GM21526 (cell line): ENCODE results near the gene SPDEF.

Experiments
- ATAC-seq: cut with Tn5 transposase; IDR thresholded peaks from one replicate; pipeline ENCODE4 v1.9.1; 2021; ENCODE audit warnings: moderate library complexity; ENCODE audit not compliant: unreplicated experiment, low FRiP score

The SPDEF gene

DNA sequence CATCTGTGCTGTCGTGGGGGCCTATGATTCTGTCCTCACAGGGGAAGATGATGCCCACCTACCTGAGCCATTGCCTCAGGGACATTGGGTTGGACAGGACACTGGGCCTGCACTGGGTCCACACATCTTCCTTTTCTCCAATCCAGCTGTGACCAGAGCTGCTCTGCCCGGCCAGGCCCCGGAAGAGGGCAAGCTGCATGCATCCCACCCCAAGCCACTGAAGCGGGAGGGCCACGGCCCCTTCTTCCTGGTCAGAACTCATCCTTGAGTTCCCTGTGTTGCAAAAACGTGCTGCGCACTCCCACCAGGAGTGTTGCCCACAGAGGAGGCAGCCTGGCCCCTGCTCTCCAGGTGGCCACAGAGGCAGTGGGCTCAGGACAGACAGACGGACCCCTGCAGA, 38.2 kb downstream of the SPDEF start:
- ATAC-seq, result no peak

GRCh38 chr6:34517461-34517881, 38.7 kb downstream of the SPDEF start:
- ATAC-seq, result no peak

- ATAC-seq, result no peak
Observed at GRCh38 chr6:34516391-34517324, 39.5 kb downstream of the SPDEF start.

DNA sequence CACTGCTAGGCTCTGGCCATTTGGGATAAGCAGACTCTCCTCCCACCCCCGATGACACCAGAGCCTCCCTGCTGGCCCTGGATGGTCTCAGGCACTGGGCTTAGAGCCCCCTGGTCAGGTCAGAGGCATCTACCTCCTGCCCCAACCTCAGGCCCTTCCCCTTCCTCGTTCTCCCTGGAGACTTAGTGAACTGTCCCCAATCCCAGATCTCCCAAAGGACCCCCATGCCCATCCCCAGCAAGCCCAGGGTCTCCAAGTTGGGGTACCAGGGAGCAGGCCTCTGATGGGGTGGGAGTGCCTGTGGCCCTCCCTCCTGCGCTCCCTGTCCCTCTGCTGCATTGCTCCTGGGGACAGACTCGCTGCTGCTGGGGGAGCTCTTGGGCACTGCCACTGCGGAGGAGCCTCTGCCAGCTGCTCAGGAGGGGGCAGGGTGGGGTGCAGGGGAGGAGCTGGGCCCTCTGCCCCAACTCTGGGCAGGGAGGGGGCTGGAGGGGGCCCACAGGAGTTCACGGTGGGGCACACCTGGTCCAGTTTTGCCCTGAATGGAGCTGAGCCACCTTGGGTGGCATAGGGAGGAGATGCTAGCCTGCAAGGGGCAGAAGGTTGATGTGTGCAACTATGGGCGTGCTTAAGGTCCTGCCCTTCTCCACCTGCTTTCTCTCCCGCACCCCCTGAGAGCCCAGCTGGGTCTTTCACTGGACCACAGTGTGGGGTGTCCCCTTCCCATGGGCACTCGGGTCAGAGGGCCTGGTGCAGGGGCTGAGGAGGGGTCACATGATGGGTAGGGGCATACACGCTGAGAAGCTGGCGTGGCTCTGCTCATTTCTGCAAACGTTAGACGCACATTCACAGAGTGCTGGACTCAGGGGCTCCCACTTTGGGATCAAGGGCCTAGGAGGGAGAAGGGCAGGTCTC, 40.4 kb downstream of the SPDEF start:
- ATAC-seq, result no peak

DNA sequence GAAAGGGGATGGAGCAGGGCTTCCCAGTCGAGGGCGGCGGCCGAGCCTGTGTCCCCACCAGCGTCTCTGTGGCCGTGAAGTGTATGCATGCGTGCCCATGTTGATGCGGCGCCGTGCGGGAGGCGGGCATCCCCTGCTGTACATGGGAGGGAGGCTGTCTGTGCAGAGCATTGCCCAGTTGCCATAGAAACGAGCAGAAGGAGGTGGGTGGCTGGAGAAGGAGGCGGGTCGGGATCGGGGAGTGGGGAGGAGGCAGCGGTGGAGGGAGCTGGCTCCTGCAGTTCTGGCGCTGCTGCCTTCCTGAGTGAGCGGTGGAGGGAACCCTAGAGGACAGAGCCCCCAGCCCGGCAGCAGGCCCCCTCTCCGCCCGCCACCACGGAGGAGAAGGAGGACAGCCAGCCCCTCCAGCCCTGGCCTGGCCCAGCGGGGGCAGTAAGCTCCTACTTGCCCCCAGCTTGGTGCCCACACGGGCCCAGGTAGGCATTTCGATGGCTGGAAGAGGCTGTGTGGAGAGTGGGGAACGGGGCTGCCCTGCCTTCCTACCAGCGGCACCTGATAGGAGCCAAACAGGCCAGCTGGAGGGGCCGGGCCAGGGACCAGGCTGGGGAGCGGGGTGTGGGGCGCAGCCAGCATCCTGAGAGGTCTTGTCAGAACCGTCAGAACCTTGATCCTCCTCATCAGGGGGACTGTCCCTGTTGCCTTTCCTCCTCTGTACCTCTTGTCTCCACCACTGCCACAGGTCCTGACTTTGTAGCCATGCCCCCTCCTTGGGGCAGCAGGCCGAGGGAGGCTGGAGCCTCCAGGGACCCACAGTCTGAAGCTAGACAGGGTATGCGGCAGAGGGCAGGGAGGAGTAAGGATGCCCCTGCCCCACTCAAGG, 41.3 kb downstream of the SPDEF start:
- no peak for ATAC-seq

- ATAC-seq, result no peak
Observed at GRCh38 chr6:34514112-34514511, 42.0 kb downstream of the SPDEF start.

DNA sequence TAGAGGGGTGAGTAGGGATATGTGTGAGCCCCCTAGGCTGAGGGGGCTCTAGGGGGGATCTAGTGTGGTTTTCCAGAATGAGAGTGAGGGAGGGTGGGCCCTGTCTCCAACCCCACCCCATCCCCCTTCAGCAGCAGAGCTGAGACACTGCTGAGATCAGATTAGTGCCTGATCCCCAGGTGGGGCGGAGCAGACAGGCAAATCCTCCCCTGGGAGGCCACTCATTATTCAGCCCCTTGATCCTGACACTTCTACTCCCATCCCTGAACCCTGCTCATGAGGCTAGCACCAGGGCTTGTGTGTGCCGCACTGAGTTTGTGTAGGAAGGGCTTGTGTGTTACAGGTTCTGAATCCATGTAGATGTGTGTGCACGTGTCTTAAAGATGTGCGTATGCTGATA, 42.5 kb downstream of the SPDEF start:
- ATAC-seq, result no peak

DNA sequence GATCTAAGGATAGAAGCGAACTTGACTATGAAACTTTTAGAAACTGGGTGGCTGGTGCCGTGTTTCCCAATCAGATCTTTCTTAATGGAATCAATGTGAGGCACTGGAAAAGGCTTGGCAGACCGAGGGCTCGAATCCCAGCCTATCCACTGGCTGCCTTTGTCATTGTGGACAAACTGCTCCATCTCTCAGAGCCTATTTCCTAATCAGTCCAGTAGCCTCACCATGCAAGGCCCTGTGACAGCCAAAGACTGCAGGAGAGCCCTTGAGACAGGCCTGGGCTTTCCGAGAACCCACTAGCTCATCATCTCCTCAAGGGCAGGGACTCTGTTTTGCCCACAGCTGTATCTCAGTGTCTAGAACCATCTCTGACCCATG, 43.4 kb downstream of the SPDEF start:
- no peak for ATAC-seq

DNA sequence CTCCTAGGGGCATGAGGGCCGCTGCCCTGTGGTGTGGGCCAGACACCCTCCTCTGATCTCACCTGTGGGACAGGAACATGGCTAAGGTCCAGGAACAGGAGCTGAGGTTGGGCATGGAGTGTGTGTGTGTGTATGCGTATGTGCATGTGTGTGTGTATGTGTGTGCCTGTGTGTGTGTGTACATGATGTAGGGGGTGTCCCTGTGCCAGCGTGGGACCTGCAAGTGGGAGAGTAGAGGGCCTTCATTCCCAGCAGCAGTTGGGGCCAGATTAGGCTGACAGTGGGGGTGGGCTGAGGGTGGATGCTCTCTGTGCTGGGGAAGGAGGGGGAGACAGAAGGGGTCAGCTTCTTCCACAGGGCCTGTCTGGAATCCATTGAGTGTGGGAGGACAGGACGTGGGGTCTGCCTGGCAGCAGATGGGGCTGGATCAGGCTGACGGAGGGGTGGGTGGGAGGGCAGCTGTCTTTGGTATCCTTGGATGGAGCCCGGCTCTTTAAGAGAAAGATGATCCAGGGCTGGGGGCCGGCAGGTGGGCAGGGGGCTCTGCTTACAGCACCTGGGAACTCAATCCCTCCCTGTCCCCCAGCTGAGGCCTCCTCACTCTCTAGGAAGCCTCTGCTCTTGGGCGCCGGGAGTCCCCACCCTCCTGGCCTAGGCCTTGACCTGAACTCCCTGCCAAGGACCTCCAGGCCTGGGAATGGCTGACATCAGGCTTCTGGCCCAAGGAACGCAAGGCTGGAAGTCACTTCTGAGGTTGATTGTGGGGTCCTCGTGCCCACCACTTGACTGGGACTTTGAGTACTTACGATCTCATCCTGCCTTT, 44.0 kb downstream of the SPDEF start:
- no peak for ATAC-seq

DNA sequence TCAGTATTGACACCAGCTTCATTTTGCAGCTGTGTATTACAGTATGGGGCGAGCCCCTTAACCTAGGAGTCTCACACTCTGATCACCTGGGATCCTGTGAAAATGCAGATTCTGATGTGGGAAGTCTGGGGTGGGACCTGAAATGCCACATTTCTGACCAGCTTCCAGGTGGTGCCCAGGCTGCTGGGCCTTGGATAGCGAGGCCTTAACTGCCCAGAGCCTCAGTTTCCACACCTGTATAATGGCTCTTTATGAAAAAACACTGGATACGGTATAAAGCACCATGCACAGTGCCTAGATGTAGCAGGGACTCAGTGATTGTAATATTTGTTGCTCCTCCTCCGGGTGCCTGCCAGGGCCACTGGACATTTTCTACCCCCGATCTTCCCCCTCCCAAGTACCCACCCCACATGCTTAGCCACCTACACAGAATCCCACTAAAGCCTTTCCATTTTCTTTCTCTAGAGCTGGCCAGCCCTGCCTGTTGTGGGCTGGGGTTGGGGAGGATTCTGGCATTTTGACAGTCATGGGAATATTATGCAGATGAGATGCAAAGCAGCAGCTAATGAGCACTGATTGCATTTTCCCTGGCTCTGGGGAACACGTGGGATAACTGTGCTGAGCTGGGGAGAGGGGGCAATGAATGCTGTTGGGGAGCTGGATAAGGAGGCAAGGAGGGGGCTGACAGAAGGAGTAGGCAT, 44.8 kb downstream of the SPDEF start:
- no peak for ATAC-seq

DNA sequence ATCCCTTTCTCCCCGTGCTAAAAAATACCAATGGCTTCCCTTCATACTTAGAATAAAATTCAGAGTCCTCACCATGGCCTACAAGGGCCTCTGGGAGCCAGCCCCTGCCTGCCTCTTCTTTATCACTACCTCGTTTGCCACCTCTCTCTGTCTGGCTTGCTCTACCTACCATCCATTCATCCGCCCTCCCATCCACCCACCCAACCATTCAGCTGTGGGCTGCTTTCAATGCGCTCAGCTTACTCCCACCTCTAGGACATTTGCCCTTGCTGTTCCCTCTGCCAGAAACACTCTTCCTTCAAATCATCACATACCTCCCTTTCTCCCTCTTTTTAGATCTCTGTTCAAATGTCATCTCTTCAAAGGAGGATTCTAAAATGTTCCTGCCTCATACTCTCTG, 45.8 kb downstream of the SPDEF start:
- no peak for ATAC-seq

GRCh38 chr6:34509782-34510181, 46.3 kb downstream of the SPDEF start:
- no peak for ATAC-seq

- ATAC-seq, result no peak
Observed at GRCh38 chr6:34508425-34508824, 47.7 kb downstream of the SPDEF start.

DNA sequence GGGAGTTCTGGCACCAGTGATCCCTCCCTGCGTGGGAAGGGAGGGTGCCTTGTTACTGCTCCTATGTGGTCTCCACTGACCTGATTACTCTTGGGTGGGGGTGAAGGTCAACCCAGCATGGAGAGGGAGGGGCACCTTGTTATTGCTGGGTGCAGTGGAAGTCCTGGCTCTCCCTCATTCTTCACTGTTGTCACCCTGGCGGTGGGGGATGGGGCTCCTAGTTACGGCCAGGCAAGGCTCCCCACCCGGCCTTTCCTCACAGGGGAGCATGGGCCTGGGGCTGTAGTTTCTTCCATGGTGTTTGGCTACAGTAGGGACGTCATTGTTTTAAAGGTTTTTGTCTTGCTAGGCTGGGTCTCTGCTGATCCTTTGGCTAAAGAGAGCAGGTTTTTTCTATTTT, 49.4 kb downstream of the SPDEF start:
- no peak for ATAC-seq

DNA sequence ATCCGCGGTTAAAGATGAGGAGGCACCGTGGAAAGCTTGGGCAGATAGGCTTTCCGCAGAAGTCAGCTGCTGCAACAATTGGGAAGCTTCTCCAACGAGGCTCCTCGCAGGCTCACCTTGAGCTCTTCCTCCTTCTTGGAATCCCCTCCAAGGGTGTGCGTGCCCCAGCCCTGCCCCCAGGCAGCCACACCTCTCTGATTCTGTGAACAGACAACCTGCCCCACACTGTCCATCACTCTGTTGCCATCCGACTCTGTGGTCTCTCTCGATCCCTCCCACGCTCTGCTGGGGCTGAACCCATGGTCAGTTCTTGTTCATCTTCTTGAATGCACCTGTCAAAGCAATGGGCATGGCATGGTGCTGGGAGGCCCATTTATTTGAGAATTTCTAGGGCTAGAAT, 58.7 kb downstream of the SPDEF start:
- no peak for ATAC-seq

DNA sequence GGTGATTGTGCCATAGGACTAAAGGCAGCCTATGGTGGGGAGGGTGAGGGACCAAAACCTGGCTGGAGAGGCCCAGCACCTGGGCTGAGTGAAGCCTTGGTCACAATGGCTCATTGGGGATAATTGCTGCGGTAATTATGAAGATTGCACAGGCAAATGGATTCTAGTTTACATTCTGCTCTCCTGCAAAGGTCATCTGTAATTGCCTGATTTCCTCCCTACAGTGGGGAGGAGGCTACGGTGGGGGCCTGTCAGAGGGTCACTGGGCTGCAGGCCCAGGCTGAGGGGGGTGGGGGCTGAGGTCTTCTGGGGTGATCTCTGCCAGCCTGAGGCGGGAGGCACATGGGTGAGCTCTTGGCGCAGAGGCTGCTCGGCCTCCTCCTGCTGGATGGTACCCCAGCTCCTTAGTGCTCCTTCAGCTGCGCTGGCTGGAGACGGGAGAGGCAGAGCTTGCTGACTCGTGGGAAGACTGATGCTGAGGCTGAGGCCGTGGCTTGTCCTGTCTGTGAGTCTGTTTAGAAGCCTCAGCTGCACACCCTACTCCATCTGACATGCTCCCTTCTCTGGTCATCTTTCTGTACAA, 59.9 kb downstream of the SPDEF start:
- ATAC-seq, result no peak

DNA sequence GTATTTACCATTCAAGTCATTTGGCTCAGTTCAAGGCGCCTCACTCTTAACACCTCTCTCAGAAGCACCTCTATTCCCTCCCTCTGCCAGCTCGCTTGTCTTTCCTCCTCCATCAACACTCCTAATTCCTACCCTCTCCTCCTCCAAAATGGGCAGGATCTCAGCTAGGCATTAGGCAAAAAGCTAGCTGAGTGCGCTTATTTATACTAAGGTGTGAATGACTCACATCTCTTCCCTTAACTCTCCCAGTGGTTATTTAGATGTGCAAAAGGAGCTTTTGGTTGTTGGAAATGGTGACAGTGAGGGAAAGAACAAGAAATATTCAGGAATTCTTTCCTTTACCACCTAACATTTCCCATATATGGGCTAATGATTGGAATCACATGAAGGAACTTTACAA, 61.2 kb downstream of the SPDEF start:
- no peak for ATAC-seq

GRCh38 chr6:34493344-34493743, 62.8 kb downstream of the SPDEF start:
- no peak for ATAC-seq

- no peak for ATAC-seq
Observed at GRCh38 chr6:34491091-34491430, 65.1 kb downstream of the SPDEF start.
